ENCODE measurements around the gene RAB6B. TPM values are rescaled to one million over a fixed set of nuclear protein-coding genes. Genes with fewer than 3 reads are reported as not detected.

RAB6B gene
- total and polyA plus RNA-seq, 4 donors = 1.8 to 5.1 (median 3.2) TPM

GRCh38 chr3:133779626-133780203 is 116.0 kb downstream of the RAB6B start:
- H3K27ac ChIP-seq (ENCODE audit: low read depth in 1 of 2, low read length in 1 of 2) = no peak overlapping the region
- no peak for DNase-seq
- no peaks in the 10 kb centered on the region for H3K4me1 ChIP-seq (ENCODE audit: control insufficient read depth in 5 of 5, insufficient read depth in 5 of 5, low read length in 5 of 5)
- H3K9me3 ChIP-seq (ENCODE audit: control insufficient read depth in 4 of 4, insufficient read depth in 3 of 4, low read length in 3 of 4) = no peaks in the 10 kb centered on the region
- no peak for ATAC-seq (ENCODE audit: insufficient read depth, low FRiP score)
- H3K27me3 ChIP-seq (ENCODE audit: control insufficient read depth in 3 of 3, insufficient read depth in 3 of 3, low read length in 2 of 3) = peaks cover 0 to 12% (median 7%) of the 10 kb centered on the region in 3 donors
- no peaks in the 10 kb centered on the region for H3K36me3 ChIP-seq (ENCODE audit: control insufficient read depth in 4 of 4, insufficient read depth in 4 of 4, low read length in 4 of 4)
- whole genome bisulfite sequencing, 2 donors = 64 to 89% methylated on average over 4 of the region's 4 CpGs
- H3K4me3 ChIP-seq = no peak overlapping the region
- TF ChIP-seq CTCF (IDR thresholded peaks at IDR 0.05; ENCODE audit: control extremely low read depth, extremely low read depth) = no peak
- H3K9ac ChIP-seq (ENCODE audit: insufficient read depth in 1 of 2, low read length in 2 of 2) = no peak overlapping the region

- 73 to 82% methylated on average over 8 of the region's 8 CpGs for WGBS, 2 donors
- DNase-seq (no peak), ATAC-seq (ENCODE audit: insufficient read depth, low FRiP score) (no peak)
Measured at GRCh38 chr3:133777807-133778568, 117.7 kb downstream of the RAB6B start.

GRCh38 chr3:133776794-133777438 is 118.8 kb downstream of the RAB6B start:
- H3K9me3 ChIP-seq (ENCODE audit: control insufficient read depth in 4 of 4, insufficient read depth in 3 of 4, low read length in 3 of 4) = no peaks in the 10 kb centered on the region
- no peaks in the 10 kb centered on the region for H3K36me3 ChIP-seq (ENCODE audit: control insufficient read depth in 4 of 4, insufficient read depth in 4 of 4, low read length in 4 of 4)
- no peak overlapping the region for H3K27ac ChIP-seq (ENCODE audit: low read depth in 1 of 2, low read length in 1 of 2)
- no peak overlapping the region for H3K4me3 ChIP-seq
- no peaks in the 10 kb centered on the region for H3K4me1 ChIP-seq (ENCODE audit: control insufficient read depth in 5 of 5, insufficient read depth in 5 of 5, low read length in 5 of 5)
- ATAC-seq (ENCODE audit: insufficient read depth, low FRiP score) (no peak), DNase-seq (no peak)
- H3K9ac ChIP-seq (ENCODE audit: insufficient read depth in 1 of 2, low read length in 2 of 2) = no peak overlapping the region
- 95 to 97% methylated on average over 7 of the region's 7 CpGs for WGBS, 2 donors
- peaks cover 0 to 6% (median 0%) of the 10 kb centered on the region in 3 donors for H3K27me3 ChIP-seq (ENCODE audit: control insufficient read depth in 3 of 3, insufficient read depth in 3 of 3, low read length in 2 of 3)
- no peak for TF ChIP-seq CTCF (IDR thresholded peaks at IDR 0.05; ENCODE audit: control extremely low read depth, extremely low read depth)

More at GRCh38 chr3:133777807-133778568, 117.7 kb downstream of the RAB6B start:
- Histone ChIP-seq H3K9me3 (ENCODE audit: control insufficient read depth in 4 of 4, insufficient read depth in 3 of 4, low read length in 3 of 4) (no peaks in the 10 kb centered on the region), H3K4me1 (ENCODE audit: control insufficient read depth in 5 of 5, insufficient read depth in 5 of 5, low read length in 5 of 5) (no peaks in the 10 kb centered on the region), H3K9ac (ENCODE audit: insufficient read depth in 1 of 2, low read length in 2 of 2) (no peak overlapping the region), H3K27me3 (ENCODE audit: control insufficient read depth in 3 of 3, insufficient read depth in 3 of 3, low read length in 2 of 3) (peaks cover 0 to 6% (median 0%) of the 10 kb centered on the region in 3 donors), H3K27ac (ENCODE audit: low read depth in 1 of 2, low read length in 1 of 2) (no peak overlapping the region), H3K36me3 (ENCODE audit: control insufficient read depth in 4 of 4, insufficient read depth in 4 of 4, low read length in 4 of 4) (no peaks in the 10 kb centered on the region), H3K4me3 (no peak overlapping the region)
- TF ChIP-seq CTCF (IDR thresholded peaks at IDR 0.05; ENCODE audit: control extremely low read depth, extremely low read depth) = no peak
